K562 (cell line): ENCODE results near the gene DOK7. TPM values are rescaled to one million over a fixed set of nuclear protein-coding genes. Genes with fewer than 3 reads are reported as not detected.

ENCODE experiments used
- ATAC-seq: fragments of 200-7000 bp; cut with Tn5 transposase; 3 replicates; pipeline ENCODE4 v1.9.1; 2020; ENCODE audit warnings: moderate library complexity
- BruUV-seq: library from RNA; stranded (reverse); fragments of 400-500 nt; replicated peaks from 2 replicates; lab custom pipeline; 2021; lab: Mats Ljungman, UMichigan
- CTCF ChIA-PET: fragments of 300-600 bp; formaldehyde crosslinking; extraction: SDS; loops from one replicate; lab custom pipeline; 2021; ENCODE audit warnings: low intra/inter-chr PET ratio; lab: Yijun Ruan, JAX
- POLR2A ChIA-PET: fragments of 300-600, 350-650 bp; sonication (Branson Sonifier 250); formaldehyde crosslinking; extraction: SDS; loops from one replicate; lab custom pipeline; 2021; ENCODE audit warnings: antibody characterized with exemption, inconsistent platforms; lab: Yijun Ruan, JAX
- DNase-seq, 4 experiments: peaks; one replicate each; pipeline versions ENCODE4 v3.0.0 to v3.0.0-alpha.2; 2011 to 2018; ENCODE audit warnings: low spot score in 3 of 4, mixed read lengths in 3 of 4; ENCODE audit errors: extremely low read depth in 1 of 4
- FAIRE-seq: peaks from 2 replicates; lab custom pipeline; 2011; peaks lifted over from hg19 to GRCh38; lab: Jason Lieb, UNC
- H2AFZ ChIP-seq: 2 replicates; pipeline ENCODE4 v1.6.0; 2011; ENCODE audit warnings: low read depth, low read length, control low read depth, inconsistent platforms
- H3K27ac ChIP-seq: fragments of 200-600 bp; 3 replicates; pipeline ENCODE4 v1.8.0; 2011; ENCODE audit warnings: low read depth, mild to moderate bottlenecking, control low read depth, inconsistent platforms, low read length, moderate library complexity, mixed read lengths; ENCODE audit errors: extremely low read depth
- H3K27me3 ChIP-seq, 2 experiments: fragments of 300-600 bp in 1 of 2; 2 replicates in 1 of 2; 3 replicates in 1 of 2; pipeline versions ENCODE4 v1.6.0 to v1.8.0; 2011; ENCODE audit warnings: inconsistent platforms in 2 of 2, low read length in 2 of 2, mild to moderate bottlenecking in 1 of 2, mixed read lengths in 1 of 2, moderate library complexity in 1 of 2; ENCODE audit not compliant: control insufficient read depth in 2 of 2, insufficient read depth in 2 of 2
- H3K36me3 ChIP-seq: fragments of 300-600 bp; 3 replicates; pipeline ENCODE4 v1.8.0; 2011; ENCODE audit warnings: mild to moderate bottlenecking, low read length, inconsistent platforms; ENCODE audit not compliant: control insufficient read depth, insufficient read depth
- H3K4me1 ChIP-seq, 2 experiments: fragments of 200-600 bp in 1 of 2; replicated peaks in 1 of 2; 2 replicates in 1 of 2; 3 replicates in 1 of 2; pipeline versions ENCODE4 v1.5.1 to v1.8.0; 2011; ENCODE audit warnings: inconsistent platforms in 2 of 2, low read length in 2 of 2, mild to moderate bottlenecking in 1 of 2, mixed read lengths in 1 of 2, moderate library complexity in 1 of 2; ENCODE audit not compliant: control insufficient read depth in 2 of 2, insufficient read depth in 2 of 2
- H3K4me2 ChIP-seq: 2 replicates; pipeline ENCODE4 v1.6.1; 2011; ENCODE audit warnings: low read length, control low read depth, inconsistent platforms, mixed read lengths; ENCODE audit not compliant: insufficient read depth
- H3K4me3 ChIP-seq: fragments of 200-600 bp; sonication (generic), shearing (Covaris generic); 2 replicates; pipeline ENCODE4 v1.5.1; 2016; ENCODE audit warnings: control low read depth, inconsistent platforms
- H3K79me2 ChIP-seq: fragments of 200-600 bp; 3 replicates; pipeline ENCODE4 v1.8.0; 2011; ENCODE audit warnings: low read length, inconsistent platforms; ENCODE audit not compliant: control insufficient read depth, insufficient read depth
- H3K9ac ChIP-seq, 2 experiments: 2 replicates each; pipeline versions ENCODE4 v1.6.0 to v1.6.1; 2011; ENCODE audit warnings: low read depth in 2 of 2, low read length in 2 of 2, control low read depth in 1 of 2, inconsistent platforms in 1 of 2, mild to moderate bottlenecking in 1 of 2, mixed read lengths in 1 of 2; ENCODE audit not compliant: insufficient read depth in 1 of 2
- H3K9me1 ChIP-seq: one replicate; pipeline ENCODE4 v1.6.0; 2011; ENCODE audit warnings: inconsistent platforms, mild to moderate bottlenecking, low read length, moderate library complexity; ENCODE audit not compliant: control insufficient read depth, insufficient read depth
- H3K9me3 ChIP-seq: replicated peaks from 2 replicates; pipeline ENCODE4 v1.5.1; 2011; ENCODE audit warnings: low read depth, low read length, inconsistent platforms; ENCODE audit not compliant: control insufficient read depth, insufficient read depth
- H4K20me1 ChIP-seq: replicated peaks from 2 replicates; pipeline ENCODE4 v1.6.1; 2011; ENCODE audit warnings: low read length, inconsistent platforms, mixed read lengths; ENCODE audit not compliant: control insufficient read depth, insufficient read depth
- BRD4 ChIP-seq: fragments of 200-600 bp; sonication (generic); IDR thresholded peaks from 2 replicates; pipeline ENCODE4 v1.6.1; 2017; ENCODE audit warnings: inconsistent platforms
- CBFA2T3 ChIP-seq: fragments of 450-650 bp; IDR thresholded peaks from 2 replicates; pipeline ENCODE4 v1.6.1; 2017
- CEBPZ ChIP-seq: fragments of 150-350 bp; IDR thresholded peaks from 2 replicates; pipeline ENCODE4 v1.6.1; 2014; ENCODE audit warnings: low read depth, mild to moderate bottlenecking, low read length, borderline replicate concordance
- HSF4 ChIP-seq: fragments of 250-450 bp; sonication (Bioruptor Pico); IDR thresholded peaks from 2 replicates; pipeline ENCODE4 v2.1.2; 2022; ENCODE audit warnings: mild to moderate bottlenecking, moderate library complexity, borderline replicate concordance
- IRF9 ChIP-seq: fragments of 450-650 bp; IDR thresholded peaks from 2 replicates; pipeline ENCODE4 v1.6.1; 2016; ENCODE audit warnings: missing biosample characterization, missing genetic modification characterization
- KDM2B ChIP-seq: fragments of 250-450 bp; sonication (Bioruptor Pico); IDR thresholded peaks from 2 replicates; pipeline ENCODE4 v1.8.0; 2021; ENCODE audit warnings: mild to moderate bottlenecking, moderate library complexity
- TGIF2 ChIP-seq: sonication (generic); formaldehyde crosslinking; IDR thresholded peaks from 2 replicates; pipeline ENCODE4 v1.8.1; 2022; ENCODE audit warnings: mild to moderate bottlenecking, missing genetic modification reagents, moderate library complexity
- ZBTB1 ChIP-seq: sonication (generic); formaldehyde crosslinking; IDR thresholded peaks from 2 replicates; pipeline ENCODE4 v1.8.1; 2023; ENCODE audit warnings: missing genetic modification reagents, low read depth, mild to moderate bottlenecking, borderline replicate concordance
- ZNF445 ChIP-seq: fragments of 250-450 bp; sonication (Bioruptor Pico); IDR thresholded peaks from 2 replicates; pipeline ENCODE4 v1.4.0; 2020; ENCODE audit warnings: low read depth, mild to moderate bottlenecking, moderate library complexity
- ZNF76 ChIP-seq: fragments of 250-450 bp; sonication (Bioruptor Pico); IDR thresholded peaks from 2 replicates; pipeline ENCODE4 v1.4.0; 2020; ENCODE audit warnings: mild to moderate bottlenecking, moderate library complexity, borderline replicate concordance
- WGBS: fragments of 100-300 bp; shearing (Covaris generic); methylation state at CpG from one replicate; pipeline ENCODE4 v1.1.6; 2016; ENCODE audit warnings: low coverage, mixed read lengths; ENCODE audit not compliant: insufficient coverage; ENCODE audit errors: missing lambda C conversion rate; 5-methylcytosine and 5-hydroxymethylcytosine counted together
- in situ Hi-C: fragments of 300-500 bp; cut with MboI; formaldehyde crosslinking; loops from 4 replicates; pipeline ENCODE4 v1.15.0; 2018; ENCODE audit warnings: inconsistent platforms, mixed read lengths
- intact Hi-C: fragments of 100-400 bp; cut with micrococcal nuclease; formaldehyde crosslinking; loops from 2 replicates; pipeline ENCODE4 v1.14.2; 2022
- polyA plus RNA-seq, 8 experiments: library from polyadenylated mRNA; depleted of rRNA in 4 of 8; stranded (reverse) in 5 of 8; unstranded in 3 of 8; fragments of >200 nt; fragmentation: Nextera tagmentation in 2 of 8; fragmentation: Illumina TruSeq in 1 of 8; extraction: Ambion mirVana in 2 of 8; extraction: Trizol in 1 of 8; gene quantifications; 2 replicates each; pipeline versions ENCODE4 v1.2.1 to v1.2.3, GENCODE V29; 2011 to 2014; ENCODE audit warnings: inconsistent platforms in 1 of 8, missing spikeins in 1 of 8
- total RNA-seq, 7 experiments: library from RNA; depleted of rRNA in 6 of 7; stranded (reverse); fragments of >200 nt in 6 of 7; fragmentation: Illumina TruSeq in 2 of 7; extraction: Trizol in 2 of 7; gene quantifications; 2 replicates each; pipeline versions ENCODE4 v1.2.1 to v1.2.3, GENCODE V29; 2011 to 2021; ENCODE audit warnings: low replicate concordance in 1 of 7
- TF ChIP-seq, protein P1 (sequence below): fragments of 450-650 bp; IDR thresholded peaks from 2 replicates; pipeline ENCODE4 v1.7.0; 2016; ENCODE audit warnings: borderline replicate concordance
- TF ChIP-seq, protein P2 (sequence below): fragments of 450-650 bp; formaldehyde crosslinking; conservative IDR thresholded peaks from 2 replicates; pipeline ENCODE4 v1.4.0; 2022; ENCODE audit warnings: mild to moderate bottlenecking, missing genetic modification characterization
- TF ChIP-seq, protein P3 (sequence below): fragments of 200-800 bp; sonication (Bioruptor generic); IDR thresholded peaks from 2 replicates; pipeline ENCODE4 v1.6.1; 2017; ENCODE audit warnings: missing genetic modification characterization, missing compliant biosample characterization

The DOK7 gene
- total and polyA plus RNA-seq, 9 of the 15 experiments (the other 6 are each of a cell fraction or from before 2014, with no cell fraction given) = not detected

DNA sequence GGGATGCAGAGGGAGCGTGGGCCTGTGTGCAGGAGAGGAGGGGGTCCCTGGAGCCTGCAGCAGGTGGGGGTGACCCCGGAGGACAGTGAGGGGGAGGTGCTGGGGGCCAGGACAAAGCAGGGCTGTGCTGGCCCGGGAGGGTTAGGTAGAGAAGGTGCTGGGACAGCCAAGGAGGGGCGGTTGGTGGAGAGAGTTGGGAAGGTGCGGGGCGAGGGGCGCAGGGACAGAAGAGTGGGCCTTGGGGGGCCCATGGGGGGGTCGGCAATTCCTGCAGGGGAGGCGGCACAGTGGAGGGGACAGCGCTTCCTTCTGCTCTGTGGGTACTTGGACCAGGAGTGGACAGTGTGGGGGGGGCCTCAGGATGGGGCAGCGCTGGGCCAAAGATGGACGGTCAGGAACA lies 36.6 kb downstream of the DOK7 start:
- H3K79me2 ChIP-seq = no peaks in the 10 kb centered on the region
- 73% methylated on average over 6 of the region's 12 CpGs for WGBS
- no TSS peak for BruUV-seq
- intact Hi-C loops (no loop called here), in situ Hi-C loops (no loop called here)
- H3K4me3 ChIP-seq = no peak overlapping the region
- no peak overlapping the region for H3K4me2 ChIP-seq
- peaks cover 0 to 64% of the 10 kb centered on the region in 2 experiments; a peak in 2 of 5 replicates for H3K4me1 ChIP-seq
- no peak overlapping the region for H3K27ac ChIP-seq
- DNase-seq (no peak), ATAC-seq (no peak), FAIRE-seq (no peak)
- no peaks in the 10 kb centered on the region for H3K9me1 ChIP-seq
- no peak overlapping the region for H3K9ac ChIP-seq
- no peak overlapping the region for H2AFZ ChIP-seq
- CTCF ChIA-PET = no interaction called here
- peaks cover 0 to 20% of the 10 kb centered on the region in 2 experiments; a peak in 4 of 5 replicates for H3K27me3 ChIP-seq
- POLR2A ChIA-PET = interaction anchor here (0.6 kb wide), 1 partner anchor 464 kb away, joined by 4 read pairs; no protein-coding TSS in a partner anchor
- H3K9me3 ChIP-seq = no peaks in the 10 kb centered on the region
- H4K20me1 ChIP-seq = peaks cover 20% of the 10 kb centered on the region; the same call in 1 of the 2 replicates
- H3K36me3 ChIP-seq = peaks cover 10% of the 10 kb centered on the region; the same call in 1 of the 3 replicates
- TF ChIP-seq ZNF76 (CRISPR knock-in tag) = no peak
- TF ChIP-seq IRF9 (tag) = no peak
- no peak for TF ChIP-seq BRD4
- TF ChIP-seq ZNF445 (CRISPR knock-in tag) = no peak
- no peak for TF ChIP-seq CEBPZ
- no peak for TF ChIP-seq KDM2B (CRISPR knock-in tag)
- TF ChIP-seq, protein P1, sequence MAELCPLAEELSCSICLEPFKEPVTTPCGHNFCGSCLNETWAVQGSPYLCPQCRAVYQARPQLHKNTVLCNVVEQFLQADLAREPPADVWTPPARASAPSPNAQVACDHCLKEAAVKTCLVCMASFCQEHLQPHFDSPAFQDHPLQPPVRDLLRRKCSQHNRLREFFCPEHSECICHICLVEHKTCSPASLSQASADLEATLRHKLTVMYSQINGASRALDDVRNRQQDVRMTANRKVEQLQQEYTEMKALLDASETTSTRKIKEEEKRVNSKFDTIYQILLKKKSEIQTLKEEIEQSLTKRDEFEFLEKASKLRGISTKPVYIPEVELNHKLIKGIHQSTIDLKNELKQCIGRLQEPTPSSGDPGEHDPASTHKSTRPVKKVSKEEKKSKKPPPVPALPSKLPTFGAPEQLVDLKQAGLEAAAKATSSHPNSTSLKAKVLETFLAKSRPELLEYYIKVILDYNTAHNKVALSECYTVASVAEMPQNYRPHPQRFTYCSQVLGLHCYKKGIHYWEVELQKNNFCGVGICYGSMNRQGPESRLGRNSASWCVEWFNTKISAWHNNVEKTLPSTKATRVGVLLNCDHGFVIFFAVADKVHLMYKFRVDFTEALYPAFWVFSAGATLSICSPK = no peak
- TF ChIP-seq, protein P2, sequence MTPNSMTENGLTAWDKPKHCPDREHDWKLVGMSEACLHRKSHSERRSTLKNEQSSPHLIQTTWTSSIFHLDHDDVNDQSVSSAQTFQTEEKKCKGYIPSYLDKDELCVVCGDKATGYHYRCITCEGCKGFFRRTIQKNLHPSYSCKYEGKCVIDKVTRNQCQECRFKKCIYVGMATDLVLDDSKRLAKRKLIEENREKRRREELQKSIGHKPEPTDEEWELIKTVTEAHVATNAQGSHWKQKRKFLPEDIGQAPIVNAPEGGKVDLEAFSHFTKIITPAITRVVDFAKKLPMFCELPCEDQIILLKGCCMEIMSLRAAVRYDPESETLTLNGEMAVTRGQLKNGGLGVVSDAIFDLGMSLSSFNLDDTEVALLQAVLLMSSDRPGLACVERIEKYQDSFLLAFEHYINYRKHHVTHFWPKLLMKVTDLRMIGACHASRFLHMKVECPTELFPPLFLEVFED (CRISPR knock-in tag) = no peak
- TF ChIP-seq, protein P3, sequence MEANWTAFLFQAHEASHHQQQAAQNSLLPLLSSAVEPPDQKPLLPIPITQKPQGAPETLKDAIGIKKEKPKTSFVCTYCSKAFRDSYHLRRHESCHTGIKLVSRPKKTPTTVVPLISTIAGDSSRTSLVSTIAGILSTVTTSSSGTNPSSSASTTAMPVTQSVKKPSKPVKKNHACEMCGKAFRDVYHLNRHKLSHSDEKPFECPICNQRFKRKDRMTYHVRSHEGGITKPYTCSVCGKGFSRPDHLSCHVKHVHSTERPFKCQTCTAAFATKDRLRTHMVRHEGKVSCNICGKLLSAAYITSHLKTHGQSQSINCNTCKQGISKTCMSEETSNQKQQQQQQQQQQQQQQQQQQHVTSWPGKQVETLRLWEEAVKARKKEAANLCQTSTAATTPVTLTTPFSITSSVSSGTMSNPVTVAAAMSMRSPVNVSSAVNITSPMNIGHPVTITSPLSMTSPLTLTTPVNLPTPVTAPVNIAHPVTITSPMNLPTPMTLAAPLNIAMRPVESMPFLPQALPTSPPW = no peak
- no peak for TF ChIP-seq HSF4 (CRISPR knock-in tag)
- TF ChIP-seq ZBTB1 (CRISPR knock-in tag) = no peak
- TF ChIP-seq TGIF2 (CRISPR knock-in tag) = no peak
- TF ChIP-seq CBFA2T3 = no peak
